HG02943 (cell line): ENCODE results near the gene OTUD4.
"Not testable (repeated sequence)": the region's sequence is repeated elsewhere in the genome, so short reads cannot be mapped to it uniquely, and the experiment has no call there.

Experiments used
- ATAC-seq: cut with Tn5 transposase; IDR thresholded peaks from one replicate; pipeline ENCODE4 v1.9.1; 2021; ENCODE audit warnings: mild to moderate bottlenecking, low read depth, moderate library complexity; ENCODE audit not compliant: unreplicated experiment

Gene OTUD4, protein sequence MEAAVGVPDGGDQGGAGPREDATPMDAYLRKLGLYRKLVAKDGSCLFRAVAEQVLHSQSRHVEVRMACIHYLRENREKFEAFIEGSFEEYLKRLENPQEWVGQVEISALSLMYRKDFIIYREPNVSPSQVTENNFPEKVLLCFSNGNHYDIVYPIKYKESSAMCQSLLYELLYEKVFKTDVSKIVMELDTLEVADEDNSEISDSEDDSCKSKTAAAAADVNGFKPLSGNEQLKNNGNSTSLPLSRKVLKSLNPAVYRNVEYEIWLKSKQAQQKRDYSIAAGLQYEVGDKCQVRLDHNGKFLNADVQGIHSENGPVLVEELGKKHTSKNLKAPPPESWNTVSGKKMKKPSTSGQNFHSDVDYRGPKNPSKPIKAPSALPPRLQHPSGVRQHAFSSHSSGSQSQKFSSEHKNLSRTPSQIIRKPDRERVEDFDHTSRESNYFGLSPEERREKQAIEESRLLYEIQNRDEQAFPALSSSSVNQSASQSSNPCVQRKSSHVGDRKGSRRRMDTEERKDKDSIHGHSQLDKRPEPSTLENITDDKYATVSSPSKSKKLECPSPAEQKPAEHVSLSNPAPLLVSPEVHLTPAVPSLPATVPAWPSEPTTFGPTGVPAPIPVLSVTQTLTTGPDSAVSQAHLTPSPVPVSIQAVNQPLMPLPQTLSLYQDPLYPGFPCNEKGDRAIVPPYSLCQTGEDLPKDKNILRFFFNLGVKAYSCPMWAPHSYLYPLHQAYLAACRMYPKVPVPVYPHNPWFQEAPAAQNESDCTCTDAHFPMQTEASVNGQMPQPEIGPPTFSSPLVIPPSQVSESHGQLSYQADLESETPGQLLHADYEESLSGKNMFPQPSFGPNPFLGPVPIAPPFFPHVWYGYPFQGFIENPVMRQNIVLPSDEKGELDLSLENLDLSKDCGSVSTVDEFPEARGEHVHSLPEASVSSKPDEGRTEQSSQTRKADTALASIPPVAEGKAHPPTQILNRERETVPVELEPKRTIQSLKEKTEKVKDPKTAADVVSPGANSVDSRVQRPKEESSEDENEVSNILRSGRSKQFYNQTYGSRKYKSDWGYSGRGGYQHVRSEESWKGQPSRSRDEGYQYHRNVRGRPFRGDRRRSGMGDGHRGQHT

DNA sequence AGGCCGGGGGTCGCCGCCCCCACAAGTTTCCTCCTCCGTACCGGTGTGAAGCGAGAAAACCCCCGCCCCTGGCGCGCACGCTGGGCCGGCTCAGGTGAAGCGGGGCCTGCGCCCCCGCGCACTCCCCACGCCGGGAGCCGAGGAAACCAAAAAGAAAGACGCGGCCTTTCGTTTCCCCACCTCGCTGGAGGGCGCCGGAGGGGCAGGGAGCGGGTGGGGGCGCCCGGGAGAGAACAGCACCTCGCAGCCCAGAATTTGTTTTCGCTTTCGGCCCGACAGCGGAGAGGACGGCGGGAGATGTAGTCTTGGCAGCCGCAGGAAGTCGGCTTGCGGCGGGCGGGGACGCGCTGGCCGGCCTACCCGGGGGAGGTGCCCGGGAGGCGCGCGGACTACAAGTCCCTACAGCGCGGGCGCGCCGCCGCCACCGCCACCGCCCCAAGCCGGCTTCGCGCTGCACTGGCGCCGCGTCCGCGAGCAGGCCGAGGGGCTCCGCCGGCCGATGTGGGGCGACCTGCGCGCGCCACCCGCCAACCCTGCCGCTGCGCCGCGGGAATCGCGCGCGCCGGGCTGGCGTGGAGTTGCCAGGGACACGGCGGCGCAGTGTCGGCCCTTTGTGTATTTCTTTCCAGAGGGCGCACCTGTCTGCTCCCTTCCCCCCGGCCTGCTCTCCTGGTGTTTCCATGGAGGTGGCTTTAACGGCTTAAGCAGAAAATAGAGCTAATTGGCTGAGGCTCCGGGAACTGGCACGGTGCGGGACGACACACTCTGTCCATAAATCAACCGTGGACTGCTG, at the start of gene OTUD4:
OTUD4 (minus strand) TSS at position 292 of the 793 bp plus-strand sequence. CDS start 616 bp downstream, outside the sequence.
- ATAC-seq = peak; percentile 78

DNA sequence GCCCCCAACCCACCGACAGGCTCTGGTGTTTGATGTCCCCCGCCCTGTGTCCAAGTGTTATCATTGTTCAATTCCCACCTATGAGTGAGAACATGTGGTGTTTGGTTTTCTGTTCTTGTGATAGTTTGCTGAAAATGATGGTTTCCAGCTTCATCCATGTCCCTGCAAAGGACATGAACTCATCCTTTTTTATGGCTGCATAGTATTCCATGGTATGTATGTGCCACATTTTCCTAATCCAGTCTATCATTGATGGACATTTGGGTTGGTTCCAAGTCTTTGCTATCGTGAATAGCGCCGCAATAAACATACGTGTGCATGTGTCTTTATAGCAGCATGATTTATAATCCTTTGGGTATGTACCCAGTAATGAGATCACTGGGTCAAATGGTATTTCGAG, 42.8 kb upstream of the OTUD4 start:
- not testable (repeated sequence) for ATAC-seq

DNA sequence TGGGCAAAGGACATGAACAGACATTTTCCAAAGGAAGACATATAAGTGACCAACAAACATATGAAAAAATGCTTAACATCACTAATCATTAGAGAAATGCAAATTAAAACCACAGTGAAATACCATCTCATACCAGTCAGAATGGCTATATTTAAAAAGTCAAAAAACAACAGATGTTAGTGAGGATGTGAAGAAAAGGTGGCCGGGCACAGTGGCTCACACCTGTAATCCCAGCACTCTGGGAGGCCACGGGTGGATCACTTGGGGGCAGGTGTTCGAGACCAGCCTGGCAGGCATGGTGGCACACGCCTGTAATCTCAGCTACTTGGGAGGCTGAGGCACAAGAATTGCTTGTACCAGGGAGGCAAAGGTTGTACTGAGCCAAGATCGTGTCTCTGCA, 41.1 kb upstream of the OTUD4 start:
- not testable (repeated sequence) for ATAC-seq

DNA sequence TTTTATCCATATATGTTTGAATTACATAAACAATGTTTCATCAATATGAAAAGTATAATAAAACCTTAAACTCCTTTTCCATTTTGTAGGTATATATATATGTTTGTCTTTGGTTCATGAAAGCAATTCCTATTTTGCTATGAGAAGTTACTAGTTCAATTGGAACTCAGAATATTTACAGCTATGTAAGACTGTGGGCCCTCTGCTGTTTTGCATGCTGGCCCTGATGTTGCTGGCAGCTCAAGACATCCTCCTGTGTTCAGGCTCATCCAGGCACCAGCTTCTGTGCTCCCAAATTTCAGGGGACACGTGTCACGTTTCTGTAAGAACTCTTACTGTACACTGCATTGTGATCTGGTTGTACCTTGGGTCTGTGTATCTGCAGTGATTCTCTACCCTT, 38.7 kb upstream of the OTUD4 start:
- ATAC-seq = no peak

DNA sequence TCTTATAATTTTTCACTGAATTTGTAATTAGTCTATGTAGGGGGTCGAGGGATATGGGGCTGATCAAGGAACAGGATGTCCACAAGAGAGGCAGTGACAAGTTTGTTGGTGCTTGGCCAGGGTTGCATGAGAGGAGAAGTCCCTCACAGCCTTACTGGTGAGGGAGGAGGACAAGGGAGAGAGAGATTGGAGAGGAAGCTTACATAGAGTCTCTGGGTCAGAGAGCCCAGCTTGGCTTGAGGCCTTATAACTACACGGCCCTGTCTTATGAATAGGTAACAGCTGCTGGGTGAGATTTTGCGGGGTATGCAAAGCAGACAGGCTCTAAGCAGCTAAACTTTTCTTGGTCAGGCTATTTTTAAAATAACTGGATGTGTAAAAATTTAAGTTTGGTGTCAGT, 37.9 kb upstream of the OTUD4 start:
- peak; percentile 93 for ATAC-seq

DNA sequence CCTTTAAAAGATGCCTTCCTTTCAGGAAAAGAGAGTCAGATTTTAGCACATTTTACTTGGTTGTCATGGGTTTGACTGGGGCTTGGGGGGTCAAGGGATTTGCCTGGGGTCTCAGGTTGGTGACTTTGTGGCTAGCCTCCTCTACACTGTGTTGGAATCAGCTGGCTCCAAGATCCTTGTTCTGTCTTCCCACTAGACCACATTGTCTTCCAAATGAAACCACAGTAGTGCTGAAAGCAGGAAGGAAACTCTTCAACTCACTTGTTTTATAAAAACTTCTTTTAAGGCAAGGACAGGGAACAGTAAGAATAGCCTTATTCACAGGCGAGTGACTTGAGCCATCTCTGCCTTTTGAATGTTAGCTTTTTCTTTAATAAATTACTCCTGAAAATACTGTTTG, 37.0 kb upstream of the OTUD4 start:
- no peak for ATAC-seq

DNA sequence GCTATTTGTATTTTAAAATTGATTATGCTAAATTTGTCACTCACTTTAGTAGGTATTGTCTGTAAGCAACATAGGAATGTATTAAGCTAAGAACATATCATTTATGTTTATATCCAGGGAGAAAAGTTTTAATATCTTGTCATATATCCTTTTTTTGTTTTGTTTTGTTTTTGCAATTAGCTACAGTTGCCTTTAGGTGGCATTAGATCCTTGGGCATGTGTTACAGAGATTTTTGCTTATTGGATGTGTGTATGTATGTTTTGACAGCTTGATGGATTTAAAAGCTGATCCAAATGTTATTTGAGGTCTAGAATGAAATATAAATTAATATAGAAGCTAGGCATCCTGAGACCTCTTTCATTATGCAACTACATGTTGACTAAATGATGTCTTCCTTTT, 36.1 kb upstream of the OTUD4 start:
- no peak for ATAC-seq

DNA sequence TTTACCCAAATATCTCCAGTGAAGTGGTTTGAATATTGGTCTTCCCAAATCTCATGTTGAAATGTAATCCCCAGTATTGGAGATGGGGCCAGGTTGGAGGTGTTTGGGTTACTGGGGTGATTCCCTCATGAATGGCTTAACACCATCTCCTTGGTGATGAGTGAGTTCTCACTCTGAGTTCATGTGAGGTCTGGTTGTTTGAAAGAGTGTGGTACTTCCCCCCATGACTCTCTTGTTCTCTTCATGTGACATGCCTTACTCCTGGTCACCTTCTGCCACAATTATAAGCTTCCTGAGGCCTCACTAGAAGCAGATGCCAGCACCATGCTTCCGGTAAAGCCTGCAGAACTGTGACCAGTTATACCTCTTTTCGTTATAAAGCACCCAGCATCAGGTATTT, 32.9 kb upstream of the OTUD4 start:
- ATAC-seq = no peak

DNA sequence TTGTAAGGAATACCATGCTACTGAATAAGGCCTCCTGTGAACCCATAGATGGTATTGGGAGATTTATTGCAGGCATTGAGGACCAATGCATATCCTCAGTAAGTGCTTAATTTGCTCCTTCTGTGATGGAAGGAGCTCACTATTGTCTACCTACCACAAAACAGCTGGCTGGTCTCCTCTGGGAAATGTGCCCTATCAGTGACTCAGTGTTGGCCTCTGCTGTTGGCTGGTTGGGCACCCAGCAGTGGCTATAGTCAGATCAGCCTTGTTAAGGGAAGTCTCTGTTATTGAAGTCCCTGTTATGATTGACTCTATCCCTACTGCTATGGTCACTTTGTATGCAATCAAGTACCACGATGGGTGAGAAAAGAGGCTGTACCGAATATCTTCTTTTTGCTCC, 27.5 kb upstream of the OTUD4 start:
- no peak for ATAC-seq

DNA sequence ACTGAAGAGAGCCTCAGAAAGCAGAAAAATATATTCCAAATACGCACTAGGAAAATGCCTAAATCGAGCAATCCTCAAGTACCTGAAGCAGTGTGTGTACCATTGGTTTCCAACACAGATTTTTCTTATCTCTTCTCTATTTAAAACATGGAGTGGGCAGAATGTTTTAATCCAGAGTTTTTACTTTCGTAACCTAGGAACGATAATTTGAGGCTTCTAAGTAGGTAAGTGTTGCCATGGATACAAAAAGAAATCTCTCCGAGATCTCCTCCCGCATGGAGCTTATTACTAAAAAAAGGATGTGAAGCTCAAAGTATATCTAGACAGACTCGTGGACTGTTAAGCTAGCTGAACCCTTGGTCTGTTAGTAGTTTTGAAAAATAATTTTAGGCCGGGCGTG, 23.0 kb upstream of the OTUD4 start:
- ATAC-seq = no peak

DNA sequence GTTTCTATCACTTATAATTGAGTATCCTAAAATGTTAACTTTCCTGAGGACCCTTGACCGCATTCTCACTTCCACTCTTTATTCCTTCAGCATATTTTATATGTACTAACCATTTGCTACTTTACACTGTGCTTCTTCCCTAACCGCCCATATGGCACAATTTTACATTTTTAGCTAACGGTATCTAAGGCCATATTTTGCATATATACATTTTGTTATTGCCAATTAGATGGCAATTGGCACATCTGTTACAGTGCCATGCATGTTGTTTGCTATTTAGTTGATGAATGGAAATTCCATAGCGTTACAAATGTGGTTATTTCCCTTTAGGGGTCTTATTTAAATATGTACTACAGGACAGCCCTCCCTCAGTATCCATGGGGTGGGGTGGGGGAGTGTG, 20.0 kb upstream of the OTUD4 start:
- ATAC-seq = no peak

DNA sequence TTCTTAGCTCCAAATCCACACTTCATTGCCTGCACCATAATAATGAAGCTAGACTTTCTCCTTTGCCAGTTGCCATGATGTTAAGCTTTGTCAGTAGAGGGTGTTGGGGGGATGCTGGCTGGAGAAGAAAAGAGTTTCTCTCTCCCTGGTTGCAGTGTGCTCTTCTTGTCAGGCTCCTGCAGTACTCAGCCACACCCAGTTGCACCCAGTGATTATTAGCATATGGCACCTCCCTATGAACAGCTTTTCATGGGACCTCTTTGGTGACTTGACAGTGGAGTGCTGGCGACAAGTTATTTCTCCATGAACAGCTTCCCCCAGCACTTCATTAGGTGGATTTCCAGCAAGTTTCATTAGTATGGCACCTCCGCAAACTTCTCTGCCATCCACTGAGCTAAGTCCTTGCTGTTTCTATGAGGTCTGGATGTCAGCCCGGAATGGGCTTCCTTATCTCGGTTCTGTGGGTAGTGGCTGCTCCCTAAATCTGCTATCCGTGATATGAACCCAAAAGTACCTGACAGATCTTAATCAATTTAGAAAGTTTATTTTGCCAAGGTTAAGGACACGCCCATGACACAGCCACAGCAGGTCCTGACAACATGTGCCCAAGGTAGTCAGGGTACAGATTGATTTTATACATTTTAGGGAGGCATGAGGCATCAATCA, 18.8 kb upstream of the OTUD4 start:
- ATAC-seq = no peak

DNA sequence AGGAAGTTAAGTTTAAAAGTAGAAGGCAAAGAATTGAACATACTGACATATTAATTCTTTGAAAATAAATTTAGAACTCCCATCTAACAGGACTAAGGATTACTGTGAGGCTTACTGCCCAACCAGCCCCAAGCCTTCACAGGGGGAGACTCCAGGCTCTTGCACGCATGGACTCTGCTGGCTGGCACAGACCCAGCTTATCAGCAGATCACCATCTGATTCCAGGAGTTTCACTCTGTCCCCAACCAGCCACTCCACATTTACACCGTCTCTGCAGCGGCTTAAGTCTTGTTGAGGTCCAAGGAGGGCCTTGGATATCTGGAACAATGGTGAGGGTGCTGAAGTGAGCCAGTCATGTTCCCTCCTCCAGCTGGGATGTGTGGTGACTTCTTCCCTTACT, 16.4 kb upstream of the OTUD4 start:
- ATAC-seq = no peak

DNA sequence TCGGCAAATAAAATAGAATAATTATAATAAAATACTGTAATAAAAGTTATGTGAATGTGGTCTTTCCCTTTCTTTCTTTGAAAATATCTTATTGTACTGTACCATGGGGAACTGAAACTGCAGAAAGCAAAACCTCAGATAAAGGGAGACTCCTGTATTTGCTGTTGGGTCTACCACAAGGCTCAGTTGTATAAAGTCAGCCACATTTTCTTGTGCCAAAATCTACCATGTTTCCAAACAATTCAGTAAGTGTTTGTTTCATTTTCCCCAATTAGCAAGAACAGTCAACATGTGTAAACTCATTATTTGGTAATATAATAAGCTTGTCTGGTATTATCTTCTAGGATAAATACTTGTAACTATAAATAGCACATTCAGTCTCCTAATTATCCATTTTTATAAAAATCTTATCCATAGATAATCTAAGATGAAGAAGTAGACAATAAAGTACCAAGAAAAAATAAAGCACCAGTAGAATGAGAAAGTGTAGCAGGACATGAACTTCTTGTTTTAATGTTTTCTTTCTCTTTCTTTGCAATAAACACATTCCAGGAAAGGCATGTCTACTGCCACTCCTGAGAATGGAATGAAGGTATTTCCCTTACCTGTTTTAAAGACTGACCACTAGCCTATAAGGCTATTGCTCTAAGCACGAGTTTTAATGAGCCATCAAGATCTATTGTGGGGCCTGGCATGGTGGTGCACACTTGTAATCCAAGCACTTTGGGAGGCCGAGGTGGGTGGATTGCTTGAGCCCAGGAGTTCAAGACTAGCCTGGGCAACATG, 15.0 kb upstream of the OTUD4 start:
- ATAC-seq = peak; percentile 65

DNA sequence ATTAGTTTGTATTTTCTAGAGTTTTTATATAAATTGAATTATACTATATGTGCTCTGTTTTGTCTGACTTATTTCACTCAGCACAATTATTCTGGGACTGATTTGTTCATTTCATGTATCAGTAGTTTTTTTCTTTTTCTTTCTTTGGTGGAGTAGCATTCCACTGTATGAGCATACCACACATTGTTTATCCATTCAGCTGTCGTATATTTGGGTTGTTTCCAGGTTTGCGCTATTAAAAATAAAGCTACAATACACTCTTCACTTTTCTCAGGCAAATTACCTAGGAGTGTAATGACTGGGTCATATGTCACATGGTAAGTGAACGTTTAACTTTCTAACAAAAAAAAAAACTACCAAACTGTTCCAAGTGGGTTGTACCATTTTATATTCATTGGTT, 9.6 kb upstream of the OTUD4 start:
- ATAC-seq = no peak

DNA sequence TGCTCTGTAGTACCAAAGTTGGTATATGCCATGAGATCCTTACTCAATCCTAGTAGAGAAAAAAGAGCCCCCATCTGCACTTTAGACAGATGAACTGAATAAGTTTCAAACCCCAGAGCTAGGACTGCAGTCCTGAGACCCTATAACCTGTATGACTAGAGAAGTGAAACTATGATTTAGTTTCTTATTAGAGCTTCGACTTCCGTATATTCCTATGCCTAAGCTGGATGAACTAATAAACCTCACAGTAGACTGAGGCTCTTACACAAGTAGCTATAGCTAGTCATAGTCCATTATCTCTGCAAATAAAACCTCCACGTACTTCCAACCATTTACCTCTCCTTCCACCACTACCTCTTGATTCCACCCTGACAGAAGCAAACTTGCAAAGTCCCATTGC, 6.3 kb upstream of the OTUD4 start:
- ATAC-seq = peak; percentile 87

DNA sequence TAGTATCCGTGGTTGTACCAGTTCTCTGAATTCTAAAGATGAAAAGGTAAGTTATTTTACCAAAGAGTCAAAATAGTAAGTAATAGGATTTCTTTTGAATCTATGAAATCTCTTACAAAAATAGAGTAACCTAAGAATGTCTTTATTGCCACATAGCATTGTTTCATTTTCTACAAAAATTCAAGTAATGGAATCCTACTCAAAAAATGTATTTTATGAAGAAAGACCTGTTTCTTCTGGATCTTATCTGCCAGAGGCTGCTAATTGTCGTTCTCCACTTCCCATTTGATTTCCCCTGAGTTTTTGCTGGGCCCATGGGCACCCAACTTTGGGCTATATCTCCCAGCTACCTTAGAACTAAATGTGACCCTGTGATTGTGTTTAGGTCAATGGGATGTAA, 3.2 kb upstream of the OTUD4 start:
- ATAC-seq = no peak

DNA sequence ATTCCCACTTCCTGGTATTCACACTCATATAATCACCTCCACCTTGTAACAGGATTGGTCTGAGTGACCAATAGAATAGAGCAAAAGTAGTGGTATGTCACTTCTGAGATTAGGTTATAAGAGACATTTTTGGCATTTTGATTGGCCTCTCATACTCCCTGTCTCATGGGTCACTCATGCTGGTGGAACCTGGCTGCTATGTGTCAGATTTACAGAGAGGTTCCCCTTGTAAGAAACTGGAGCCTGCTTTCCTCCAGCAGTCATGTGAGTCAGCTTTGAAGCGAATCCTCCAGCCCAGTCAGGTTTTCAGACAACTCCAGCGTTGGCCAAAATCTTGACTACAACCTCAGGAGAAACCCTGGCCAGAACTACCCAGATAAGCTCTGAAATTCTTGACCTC, 2.6 kb upstream of the OTUD4 start:
- no peak for ATAC-seq

DNA sequence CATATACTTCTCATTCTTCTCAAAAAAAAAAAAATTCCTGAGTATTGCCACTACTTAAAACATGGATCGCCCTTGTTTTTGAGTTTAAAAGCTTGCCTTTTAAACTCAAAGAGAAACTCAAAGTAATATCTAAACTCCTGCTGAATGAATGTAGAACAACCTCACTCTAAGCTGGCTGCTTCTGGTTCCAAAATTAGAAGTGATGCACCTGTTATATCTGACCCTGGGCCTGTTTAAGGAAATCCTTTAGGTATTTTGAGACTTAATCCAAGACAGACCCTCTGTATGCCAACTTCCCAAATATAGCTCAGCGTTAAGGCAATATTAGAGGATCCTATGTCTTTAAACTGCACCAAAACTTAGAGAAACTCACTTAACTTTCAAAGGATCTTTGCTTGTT, 1.8 kb upstream of the OTUD4 start:
- no peak for ATAC-seq
